ENCODE measurements around the gene RPL9. TPM values are rescaled to one million over a fixed set of nuclear protein-coding genes. Genes with fewer than 3 reads are reported as not detected.
"Not testable (repeated sequence)": the region's sequence is repeated elsewhere in the genome, so short reads cannot be mapped to it uniquely, and the experiment has no call there.

The RPL9 gene
- total RNA-seq, 1 donor from 2014 or later = 1,339 TPM

DNA sequence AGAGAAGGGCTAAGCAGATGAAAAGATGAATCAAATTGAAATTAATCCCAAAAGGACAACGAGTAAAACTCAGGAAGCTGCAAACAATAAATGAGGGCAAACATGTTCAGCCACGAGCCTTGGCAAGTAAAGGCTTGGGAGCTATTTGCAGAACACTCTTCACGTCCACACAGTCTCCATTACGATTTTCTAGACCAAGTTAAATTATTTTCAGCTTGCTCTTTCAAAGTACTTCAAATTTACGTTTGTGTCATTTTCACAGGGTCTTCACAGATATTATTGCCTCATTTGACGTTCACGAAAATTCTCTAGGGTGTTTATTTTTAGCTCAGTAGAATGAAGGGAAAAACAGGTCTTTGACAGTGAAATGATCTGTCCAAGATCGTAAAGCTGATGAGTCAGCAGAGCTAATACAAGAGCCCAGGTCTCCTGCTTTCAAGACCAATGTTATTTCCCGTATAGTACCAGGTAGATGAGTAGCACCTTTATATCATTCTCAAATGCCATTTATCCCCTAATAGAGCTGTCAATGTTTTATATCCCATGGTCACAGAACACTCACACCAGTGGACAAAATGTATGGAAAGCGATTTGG, 31.1 kb downstream of the RPL9 start:
- no peak for DNase-seq (ENCODE audit: low spot score)

GRCh38 chr4:39426728-39427127, 32.0 kb downstream of the RPL9 start:
- no peak for DNase-seq (ENCODE audit: low spot score)

- not testable (repeated sequence) for DNase-seq (ENCODE audit: low spot score)
These were observed 33.4 kb downstream of the RPL9 start for GRCh38 chr4:39425297-39425696.

GRCh38 chr4:39422247-39422646, 36.5 kb downstream of the RPL9 start:
- DNase-seq (ENCODE audit: low spot score) = no peak

DNA sequence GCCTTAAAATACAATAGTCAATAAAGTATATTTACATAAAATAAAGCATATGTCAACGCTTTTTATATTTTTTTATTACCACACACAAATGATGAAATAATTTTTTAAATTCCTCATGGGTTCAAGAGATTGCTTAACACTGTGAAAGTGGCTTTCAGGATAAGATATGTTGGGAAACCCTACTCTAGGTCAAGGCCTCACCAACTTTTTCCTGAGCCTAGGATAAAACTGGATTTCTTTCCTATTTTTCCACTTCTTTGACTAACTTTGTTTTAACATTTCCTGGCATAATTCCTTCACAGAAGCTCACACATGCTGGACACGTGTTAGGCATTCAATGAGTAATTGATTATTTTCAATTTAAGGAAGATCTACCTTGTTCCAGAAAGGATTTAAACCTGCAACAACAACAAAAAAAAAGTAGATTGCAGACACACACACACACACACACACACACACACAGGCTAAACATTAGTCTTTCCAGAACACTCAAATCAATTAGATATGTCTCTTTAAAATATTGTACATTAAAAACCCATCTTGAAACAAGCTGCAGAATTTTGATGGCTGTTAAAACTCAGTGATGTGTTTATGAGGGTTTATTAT, 42.9 kb downstream of the RPL9 start:
- no peak for DNase-seq (ENCODE audit: low spot score)

- DNase-seq (ENCODE audit: low spot score) = not testable (repeated sequence)
These were observed 47.2 kb downstream of the RPL9 start for GRCh38 chr4:39411561-39411960.

GRCh38 chr4:39410415-39410814, 48.3 kb downstream of the RPL9 start:
- no peak for DNase-seq (ENCODE audit: low spot score)

DNA sequence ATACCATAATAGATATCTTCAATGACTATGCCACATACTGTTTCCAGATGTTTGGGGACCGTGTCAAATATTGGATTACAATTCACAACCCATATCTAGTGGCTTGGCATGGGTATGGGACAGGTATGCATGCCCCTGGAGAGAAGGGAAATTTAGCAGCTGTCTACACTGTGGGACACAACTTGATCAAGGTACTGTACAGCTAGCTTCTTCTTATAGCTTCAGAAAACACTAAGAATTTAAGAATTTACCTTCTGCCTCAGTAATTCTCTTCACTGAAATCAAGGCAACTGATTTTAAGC, 51.2 kb downstream of the RPL9 start:
- no peak for DNase-seq (ENCODE audit: low spot score)

DNA sequence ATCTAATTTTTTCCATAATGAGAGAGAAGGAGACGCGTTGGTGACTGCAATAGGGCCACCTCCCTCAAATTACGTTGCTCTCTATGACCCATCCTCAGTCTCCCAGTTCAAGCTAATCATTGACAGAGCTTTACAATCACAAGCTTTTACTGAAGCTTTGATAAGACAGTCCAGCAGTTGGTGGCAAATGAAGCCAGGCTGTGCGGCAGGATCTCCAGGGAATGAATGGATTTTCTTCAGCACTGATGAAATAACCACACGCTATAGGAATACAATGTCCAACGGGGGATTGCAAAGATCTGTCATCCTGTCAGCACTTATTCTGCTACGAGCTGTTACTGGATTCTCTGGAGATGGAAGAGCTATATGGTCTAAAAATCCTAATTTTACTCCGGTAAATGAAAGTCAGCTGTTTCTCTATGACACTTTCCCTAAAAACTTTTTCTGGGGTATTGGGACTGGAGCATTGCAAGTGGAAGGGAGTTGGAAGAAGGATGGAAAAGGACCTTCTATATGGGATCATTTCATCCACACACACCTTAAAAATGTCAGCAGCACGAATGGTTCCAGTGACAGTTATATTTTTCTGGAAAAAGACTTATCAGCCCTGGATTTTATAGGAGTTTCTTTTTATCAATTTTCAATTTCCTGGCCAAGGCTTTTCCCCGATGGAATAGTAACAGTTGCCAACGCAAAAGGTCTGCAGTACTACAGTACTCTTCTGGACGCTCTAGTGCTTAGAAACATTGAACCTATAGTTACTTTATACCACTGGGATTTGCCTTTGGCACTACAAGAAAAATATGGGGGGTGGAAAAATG, 51.7 kb downstream of the RPL9 start, which contains the start of gene KLB:
Gene KLB (plus strand): TSS at position 168 of the 821 bp plus-strand sequence. CDS start 20 bp downstream, at position 188.
- DNase-seq (ENCODE audit: low spot score) = no peak

Small RNA genes within 50 kb of the gene (microRNA-seq; reads per million reads assigned to microRNA genes)
- not detected for gene MIR5591 (ENCODE audit: borderline number of aligned reads)

Other genes starting within 250 kb of the RPL9 start
- 31.4 TPM for gene RFC1, start 92.6 kb downstream of the RPL9 start, total RNA-seq
- gene KLB, start 52.0 kb downstream of the RPL9 start, total RNA-seq = 7.4 TPM
- 8.4 TPM for gene LIAS, start 134 bp upstream of the RPL9 start, total RNA-seq
- 73.4 TPM for gene UGDH, start 68.5 kb upstream of the RPL9 start, total RNA-seq
- gene SMIM14, start 179.9 kb upstream of the RPL9 start, total RNA-seq = 43.1 TPM
- gene UBE2K, start 239.2 kb upstream of the RPL9 start, total RNA-seq = 71.8 TPM

All from mesenteric fat pad (tissue), 1 donor.